Measurements from ENCODE around the gene PDZD7. TPM values are rescaled to one million over a fixed set of nuclear protein-coding genes. Genes with fewer than 3 reads are reported as not detected.

PDZD7 gene
- total RNA-seq, 2 donors from 2014 or later = 0.19 to 0.42 TPM

GRCh38 chr10:101054351-101054750, 23.4 kb upstream of the PDZD7 start:
- H3K4me1 ChIP-seq = no peaks in the 10 kb centered on the region
- no peak overlapping the region for H3K27ac ChIP-seq

GRCh38 chr10:101053516-101053915, 22.6 kb upstream of the PDZD7 start:
- Histone ChIP-seq H3K4me1 (no peaks in the 10 kb centered on the region), H3K9ac (ENCODE audit: low read depth in 2 of 2, low read length in 2 of 2) (no peak overlapping the region), H3K27me3 (peaks cover 16% of the 10 kb centered on the region), H3K4me3 (no peak overlapping the region), H3K9me3 (no peaks in the 10 kb centered on the region), H3K36me3 (no peaks in the 10 kb centered on the region), H3K27ac (no peak overlapping the region)
- intact Hi-C loops (cut with DNase I) = loop anchor here (10.0 kb wide), 1 partner anchor 91 kb away; no protein-coding TSS in a partner anchor
- no peak for TF ChIP-seq CTCF (IDR thresholded peaks at IDR 0.05)
- DNase-seq = no peak

More at GRCh38 chr10:101054351-101054750, 23.4 kb upstream of the PDZD7 start:
- Histone ChIP-seq H3K4me3 (no peak overlapping the region), H3K27me3 (peaks cover 8% of the 10 kb centered on the region), H3K36me3 (no peaks in the 10 kb centered on the region), H3K9me3 (no peaks in the 10 kb centered on the region), H3K9ac (ENCODE audit: low read depth in 2 of 2, low read length in 2 of 2) (no peak overlapping the region)
- intact Hi-C loops (cut with DNase I) = loop anchor here (10.0 kb wide), 1 partner anchor 90 kb away; no protein-coding TSS in a partner anchor
- no peak for TF ChIP-seq CTCF (IDR thresholded peaks at IDR 0.05)
- no peak for DNase-seq

GRCh38 chr10:101052285-101052684, 21.4 kb upstream of the PDZD7 start:
- no peak overlapping the region for H3K27ac ChIP-seq
- no peak overlapping the region for H3K4me3 ChIP-seq
- no peak for TF ChIP-seq CTCF (IDR thresholded peaks at IDR 0.05)
- intact Hi-C loops (cut with DNase I) = loop anchor here (10.0 kb wide), 1 partner anchor 93 kb away; no protein-coding TSS in a partner anchor
- H3K9me3 ChIP-seq = no peaks in the 10 kb centered on the region
- no peak for DNase-seq
- H3K9ac ChIP-seq (ENCODE audit: low read depth in 2 of 2, low read length in 2 of 2) = no peak overlapping the region
- H3K4me1 ChIP-seq = no peaks in the 10 kb centered on the region
- no peaks in the 10 kb centered on the region for H3K36me3 ChIP-seq
- H3K27me3 ChIP-seq = peaks cover 26% of the 10 kb centered on the region

GRCh38 chr10:101050208-101051069, 19.5 kb upstream of the PDZD7 start:
- Histone ChIP-seq H3K27ac (no peak overlapping the region), H3K36me3 (no peaks in the 10 kb centered on the region), H3K4me1 (no peaks in the 10 kb centered on the region), H3K9ac (ENCODE audit: low read depth in 2 of 2, low read length in 2 of 2) (peak overlapping the region in 1 of 2 donors; percentile 43), H3K9me3 (no peaks in the 10 kb centered on the region), H3K4me3 (peak overlapping the region; percentile 12), H3K27me3 (peaks cover 26% of the 10 kb centered on the region)
- intact Hi-C loops (cut with DNase I) = loop anchor here (10.0 kb wide), 1 partner anchor 94 kb away; no protein-coding TSS in a partner anchor
- peak; percentile 84 for TF ChIP-seq CTCF (IDR thresholded peaks at IDR 0.05)
- peak; percentile 81 for DNase-seq

GRCh38 chr10:101047961-101048892, 17.3 kb upstream of the PDZD7 start:
- no peak overlapping the region for H3K9ac ChIP-seq (ENCODE audit: low read depth in 2 of 2, low read length in 2 of 2)
- no peaks in the 10 kb centered on the region for H3K4me1 ChIP-seq
- H3K4me3 ChIP-seq = no peak overlapping the region
- H3K27ac ChIP-seq = no peak overlapping the region
- DNase-seq = peak; percentile 30
- H3K27me3 ChIP-seq = peaks cover 26% of the 10 kb centered on the region
- no peaks in the 10 kb centered on the region for H3K36me3 ChIP-seq
- H3K9me3 ChIP-seq = no peaks in the 10 kb centered on the region
- intact Hi-C loops (cut with DNase I) = no loop called here
- TF ChIP-seq CTCF (IDR thresholded peaks at IDR 0.05) = no peak
